RWPE1 (cell line): ENCODE measurements around the gene SYTL4.
"Not testable (repeated sequence)": the region's sequence is repeated elsewhere in the genome, so short reads cannot be mapped to it uniquely, and the experiment has no call there.

Source experiments
- CTCF ChIA-PET: fragments of 350-600 bp; sonication (Branson Sonifier 250); formaldehyde crosslinking; extraction: SDS; loops from one replicate; lab custom pipeline; 2021; lab: Yijun Ruan, JAX
- POLR2A ChIA-PET: fragments of 400-600 bp; formaldehyde crosslinking; extraction: SDS; loops from one replicate; lab custom pipeline; 2020; ENCODE audit warnings: antibody characterized with exemption; ENCODE audit not compliant: low non-redundant PET; lab: Yijun Ruan, JAX
- DNase-seq: peaks from one replicate; pipeline ENCODE4 v3.0.0; 2012; ENCODE audit warnings: low spot score
- H3K27ac ChIP-seq: fragments of 450-650 bp; 2 replicates; pipeline ENCODE4 v1.5.1; 2017
- CTCF ChIP-seq: fragments of 450-650 bp; conservative IDR thresholded peaks from 2 replicates; pipeline ENCODE4 v1.5.1; 2017; ENCODE audit warnings: low read depth, mild to moderate bottlenecking

Gene SYTL4

DNA sequence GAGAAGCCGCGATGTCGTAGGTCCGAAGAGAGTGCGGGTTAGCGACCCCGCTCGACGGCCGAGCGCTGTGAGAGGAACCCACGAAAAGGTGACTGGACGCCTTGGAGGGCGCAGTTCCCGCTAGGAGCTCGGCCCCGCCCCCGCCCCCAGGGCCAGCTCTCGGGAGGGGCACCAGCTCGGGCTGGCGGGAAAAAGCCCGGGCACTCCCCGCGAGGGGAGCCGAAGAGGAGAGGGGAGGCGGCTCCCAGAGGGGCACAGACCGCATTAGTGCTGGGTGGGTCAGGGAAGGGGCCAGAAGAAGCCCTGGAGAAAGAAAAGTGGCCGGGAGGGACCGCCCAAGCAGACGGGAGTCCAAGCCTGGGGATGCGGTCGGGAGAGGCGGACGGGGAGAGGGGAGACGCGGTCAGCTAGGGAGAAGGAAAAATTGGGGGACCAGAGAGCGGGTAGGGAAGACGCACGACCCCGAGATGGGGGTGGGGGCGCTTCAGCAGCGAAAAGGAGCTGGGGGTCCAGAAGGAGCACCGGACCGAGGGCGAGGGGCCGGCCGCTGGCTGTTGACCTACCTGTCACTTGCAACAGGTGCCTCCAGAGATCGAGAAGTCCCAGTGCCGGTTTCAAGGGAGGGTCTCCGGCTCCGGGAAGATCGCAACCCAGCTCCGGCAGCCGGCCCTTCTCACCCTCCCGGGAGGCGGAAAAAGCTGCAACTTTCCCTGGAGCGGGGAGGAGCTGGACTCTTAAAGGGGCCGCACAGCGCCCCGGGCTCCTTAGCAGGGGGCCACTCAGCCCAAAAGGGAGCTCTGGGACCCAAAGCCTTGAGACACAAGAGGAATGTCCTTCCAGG, at the start of gene SYTL4:
SYTL4 (minus strand) TSS at position 681 of the 841 bp plus-strand sequence. CDS start 30,084 bp downstream, outside the sequence.
- CTCF ChIA-PET: interaction anchor here (0.9 kb wide), 1 partner anchor 37 kb away, joined by 3 read pairs; no protein-coding TSS in a partner anchor
- POLR2A ChIA-PET: no interaction called here
- H3K27ac ChIP-seq: no peak within 1 kb of the TSS
- DNase-seq: peak; percentile 9
- TF ChIP-seq CTCF: no peak

- CTCF ChIA-PET: interaction anchor here (0.5 to 2.5 kb wide), 13 partner anchors 11 to 295 kb away, joined by 3 to 24 read pairs (median 3); no protein-coding TSS in a partner anchor
- DNase-seq, H3K27ac ChIP-seq, POLR2A ChIA-PET: not testable (repeated sequence)
These were observed 37.5 kb upstream of the SYTL4 start for GRCh38 chrX:100769439-100769838.

GRCh38 chrX:100768679-100769338, 36.9 kb upstream of the SYTL4 start:
- peak; percentile 42 for DNase-seq
- TF ChIP-seq CTCF: peak; percentile 92
- ChIA-PET POLR2A (no interaction called here), CTCF (interaction anchor here (0.5 to 2.5 kb wide), 29 partner anchors 11 to 294 kb away, joined by 3 to 24 read pairs (median 3); partner anchors contain the start of gene SYTL4)
- no peak overlapping the region for H3K27ac ChIP-seq

DNA sequence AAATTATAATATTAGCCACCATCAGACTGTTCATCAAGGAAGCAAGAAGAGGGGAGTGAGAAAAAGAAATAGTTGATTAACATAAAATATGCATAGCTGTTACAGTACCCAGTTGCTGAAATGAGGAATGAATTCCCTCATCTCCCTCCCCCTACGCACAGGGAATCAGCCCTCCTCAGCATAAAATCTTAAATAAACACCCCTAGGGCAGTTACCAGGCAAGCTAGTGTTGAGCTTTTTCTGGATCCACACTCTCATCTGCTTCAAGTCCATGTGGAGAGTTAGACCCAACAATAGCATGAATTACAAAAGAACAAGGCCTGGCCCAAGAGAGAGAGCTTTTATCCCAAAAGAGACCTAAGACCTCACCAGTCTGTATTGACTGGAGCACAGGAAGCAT, 19.0 kb upstream of the SYTL4 start:
- ChIA-PET POLR2A (no interaction called here), CTCF (no interaction called here)
- DNase-seq: no peak
- TF ChIP-seq CTCF: no peak
- no peak overlapping the region for H3K27ac ChIP-seq

GRCh38 chrX:100748108-100748507, 16.2 kb upstream of the SYTL4 start:
- ChIA-PET POLR2A (no interaction called here), CTCF (no interaction called here)
- TF ChIP-seq CTCF: no peak
- no peak for DNase-seq
- no peak overlapping the region for H3K27ac ChIP-seq

DNA sequence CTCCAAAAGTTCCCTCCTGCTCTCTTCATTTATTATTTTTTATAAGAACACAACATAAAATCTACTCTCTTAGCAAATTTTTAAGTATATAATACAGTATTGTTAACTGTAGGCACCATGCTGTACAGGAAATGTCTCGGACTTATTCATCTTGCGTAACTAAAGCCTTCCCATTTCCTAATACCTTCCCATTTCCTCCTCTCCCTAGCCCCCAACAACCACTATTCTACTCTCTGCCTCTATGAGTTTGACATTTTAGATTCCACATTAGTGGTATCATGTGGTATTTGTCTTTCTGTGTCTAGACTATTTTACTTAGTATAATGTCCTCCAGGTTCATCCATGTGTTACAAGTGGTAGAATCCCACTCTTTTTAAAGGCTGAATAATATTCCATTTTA, 15.8 kb upstream of the SYTL4 start:
- no peak for TF ChIP-seq CTCF
- no peak for DNase-seq
- CTCF ChIA-PET: no interaction called here
- H3K27ac ChIP-seq: no peak overlapping the region
- POLR2A ChIA-PET: no interaction called here

- H3K27ac ChIP-seq: no peak overlapping the region
- CTCF ChIA-PET: no interaction called here
- POLR2A ChIA-PET: no interaction called here
- no peak for TF ChIP-seq CTCF
- DNase-seq: no peak
These were observed 15.2 kb upstream of the SYTL4 start for GRCh38 chrX:100747090-100747489.
